Stromal cell of bone marrow (primary cell): Measurements from ENCODE around the gene AKR7A3.
"Not testable (repeated sequence)": the region's sequence is repeated elsewhere in the genome, so short reads cannot be mapped to it uniquely, and the experiment has no call there.

Source experiments
- DNase-seq: peaks from one replicate; pipeline ENCODE4 v3.0.0-alpha.2; 2012; ENCODE audit warnings: low read depth

The AKR7A3 gene

GRCh38 chr1:19289244-19289643, 674 bp upstream of the AKR7A3 start:
- no peak for DNase-seq

GRCh38 chr1:19287436-19288185, 959 bp downstream of the AKR7A3 start:
- no peak for DNase-seq

DNA sequence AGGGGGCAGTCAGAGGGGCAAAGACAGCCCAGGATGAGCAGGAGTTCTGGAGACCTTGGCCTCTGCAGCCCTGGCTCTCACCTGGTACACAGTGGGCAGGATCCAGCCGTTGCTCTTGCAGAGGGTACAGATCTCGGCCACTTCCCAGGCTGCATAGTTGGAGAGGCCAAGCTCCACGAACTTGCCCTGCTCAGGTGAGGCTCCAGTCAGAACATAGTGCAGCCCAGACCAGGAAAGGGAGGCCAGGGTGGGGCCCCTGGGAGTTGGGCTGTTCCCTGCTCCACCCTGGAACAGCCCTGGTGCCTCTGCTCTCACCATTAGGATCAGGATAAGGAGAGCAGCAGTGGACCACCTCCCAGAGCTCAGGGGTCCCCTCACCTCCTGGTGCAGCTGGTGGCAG, 2.8 kb downstream of the AKR7A3 start:
- not testable (repeated sequence) for DNase-seq

DNA sequence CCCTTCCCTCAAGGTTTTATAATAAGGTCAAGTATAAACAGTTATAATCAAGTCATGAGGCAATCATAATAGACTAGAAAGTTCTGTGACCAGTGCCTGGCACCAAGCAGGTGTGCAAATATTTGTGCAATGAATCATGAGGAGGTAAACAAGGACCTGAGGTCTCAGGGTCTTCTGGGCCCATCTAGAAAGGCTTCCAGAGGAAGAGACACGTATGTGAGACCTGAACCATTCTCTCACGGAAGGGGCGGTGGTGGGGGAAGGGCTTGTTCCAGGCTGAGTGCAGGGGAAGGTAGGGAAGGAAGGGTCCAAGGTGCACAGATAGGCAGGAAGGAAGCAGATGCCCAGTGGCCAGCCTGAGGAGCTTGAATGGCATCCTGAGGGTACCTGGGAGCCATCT, 3.2 kb downstream of the AKR7A3 start:
- not testable (repeated sequence) for DNase-seq

GRCh38 chr1:19284881-19285280, 3.7 kb downstream of the AKR7A3 start:
- DNase-seq: no peak

- no peak for DNase-seq
These were observed 4.7 kb downstream of the AKR7A3 start for GRCh38 chr1:19283891-19284290.

DNA sequence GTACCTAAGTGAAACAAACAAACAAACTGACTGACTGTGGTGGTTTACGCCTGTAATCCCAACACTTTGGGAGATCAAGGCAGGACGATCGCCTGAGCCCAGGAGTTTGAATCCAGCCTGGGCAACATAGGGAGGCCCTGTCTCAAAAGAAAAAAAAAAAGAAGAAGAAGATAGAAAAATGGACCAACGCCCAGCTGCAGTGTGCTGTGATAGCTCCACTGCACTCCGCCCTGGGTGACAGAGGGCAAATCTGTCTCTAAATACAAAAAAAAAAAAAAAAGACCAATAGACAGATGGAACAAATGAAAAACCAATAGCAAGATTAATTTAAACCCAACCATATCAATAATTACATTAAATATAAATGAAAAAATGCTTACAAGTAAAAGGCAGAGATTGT, 13.9 kb downstream of the AKR7A3 start:
- no peak for DNase-seq

GRCh38 chr1:19273844-19274531, 14.6 kb downstream of the AKR7A3 start:
- not testable (repeated sequence) for DNase-seq

- DNase-seq: no peak
These were observed 15.3 kb downstream of the AKR7A3 start for GRCh38 chr1:19273106-19273843.

- no peak for DNase-seq
These were observed 16.5 kb downstream of the AKR7A3 start for GRCh38 chr1:19272064-19272463.

DNA sequence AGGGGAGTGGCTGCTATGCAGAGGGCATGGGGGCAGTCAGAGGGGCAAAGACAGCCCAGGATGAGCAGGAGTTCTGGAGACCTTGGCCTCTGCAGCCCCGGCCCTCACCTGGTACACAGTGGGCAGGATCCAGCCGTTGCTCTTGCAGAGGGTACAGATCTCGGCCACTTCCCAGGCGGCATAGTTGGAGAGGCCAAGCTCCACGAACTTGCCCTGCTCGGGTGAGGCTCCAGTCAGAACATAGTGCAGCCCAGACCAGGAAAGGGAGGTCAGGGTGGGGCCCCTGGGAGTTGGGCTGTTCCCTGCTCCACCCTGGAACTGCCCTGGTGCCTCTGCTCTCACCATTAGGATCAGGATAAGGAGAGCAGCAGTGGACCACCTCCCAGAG, 18.2 kb downstream of the AKR7A3 start:
- DNase-seq: not testable (repeated sequence)

GRCh38 chr1:19269427-19270342, 18.9 kb downstream of the AKR7A3 start:
- not testable (repeated sequence) for DNase-seq

DNA sequence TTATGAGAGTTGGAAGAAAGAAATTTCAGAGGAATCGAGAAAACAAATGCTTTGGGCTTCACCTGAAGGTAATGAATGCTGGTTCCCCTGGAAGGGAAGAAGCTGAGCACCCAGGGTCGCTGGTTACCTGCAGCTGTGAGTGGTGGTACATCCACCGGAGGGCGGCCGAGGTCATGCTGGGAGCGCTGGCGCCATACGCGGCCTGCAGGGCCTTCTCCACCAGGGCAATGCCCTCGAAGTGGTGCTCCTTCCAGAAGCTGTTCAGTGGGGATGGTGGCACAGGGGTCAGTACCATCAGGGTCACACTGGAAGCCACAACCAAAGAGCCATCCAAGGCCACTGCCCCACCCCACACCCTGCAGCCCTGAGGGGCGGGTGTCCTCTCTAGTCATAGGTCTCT, 20.1 kb downstream of the AKR7A3 start:
- DNase-seq: no peak

GRCh38 chr1:19262744-19263143, 25.8 kb downstream of the AKR7A3 start:
- no peak for DNase-seq

DNA sequence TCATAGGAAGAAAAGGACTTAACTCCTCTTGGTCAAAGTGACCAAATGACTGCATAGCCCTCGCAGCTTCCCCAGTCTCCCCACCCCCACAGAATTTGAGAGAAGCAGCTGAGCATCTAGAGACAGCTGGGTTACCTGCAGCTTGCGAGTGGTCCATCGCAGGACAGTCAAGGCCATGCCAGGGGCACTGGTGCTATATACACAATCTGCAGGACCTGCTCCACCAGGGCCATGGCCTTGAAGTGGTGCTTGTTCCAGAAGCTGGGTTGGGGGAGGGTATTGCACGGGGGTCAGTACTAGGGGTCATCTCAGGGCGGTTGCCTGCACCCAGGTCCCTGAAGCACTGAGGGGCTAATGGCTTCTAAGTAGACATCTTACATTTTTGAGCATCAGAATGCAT, 26.5 kb downstream of the AKR7A3 start:
- DNase-seq: no peak

DNA sequence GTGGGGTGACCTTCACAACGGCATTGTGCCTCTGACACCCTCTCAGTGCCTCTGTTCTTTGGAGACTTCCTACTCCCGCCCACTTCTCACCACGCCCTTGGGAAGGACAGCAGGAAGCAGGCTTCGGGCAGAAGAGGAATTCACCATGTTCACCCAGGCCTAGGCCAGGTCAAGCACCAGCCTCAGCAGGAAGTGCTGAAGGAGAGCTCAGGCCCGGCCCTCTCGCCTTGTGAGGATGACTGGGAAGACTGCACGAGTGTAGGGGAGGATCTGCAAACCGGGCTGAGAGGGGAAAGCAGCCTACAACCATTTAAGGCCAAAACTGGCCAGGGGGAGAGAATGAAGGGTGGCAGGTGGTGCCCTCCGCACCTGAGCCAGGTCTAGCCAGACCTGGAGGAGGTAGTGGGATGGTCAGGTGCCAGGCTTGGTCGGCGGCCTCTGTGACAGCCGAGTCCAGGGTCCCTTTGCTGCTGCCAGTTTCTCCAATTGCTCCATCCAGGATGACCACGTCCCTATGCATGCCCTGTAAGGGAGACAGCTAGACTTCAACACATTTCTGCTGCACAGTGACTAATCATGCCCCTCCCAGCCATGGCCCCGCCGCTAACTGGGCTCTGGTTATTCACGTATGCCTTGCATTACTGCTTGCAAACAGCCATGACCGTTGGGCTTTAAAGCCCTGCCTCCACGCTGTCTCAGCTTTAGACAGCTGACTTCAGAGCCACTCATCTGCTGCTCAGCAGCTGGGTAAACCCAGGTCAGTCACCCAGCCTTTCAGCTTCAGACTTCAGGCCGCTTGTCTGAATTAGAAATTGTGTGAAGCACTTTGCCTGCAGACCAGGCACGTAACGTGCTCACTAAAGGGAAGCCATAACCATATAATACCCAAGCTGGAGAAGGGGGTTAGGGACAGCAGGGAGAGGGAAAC, 28.1 kb downstream of the AKR7A3 start:
- DNase-seq: peak; percentile 81

DNA sequence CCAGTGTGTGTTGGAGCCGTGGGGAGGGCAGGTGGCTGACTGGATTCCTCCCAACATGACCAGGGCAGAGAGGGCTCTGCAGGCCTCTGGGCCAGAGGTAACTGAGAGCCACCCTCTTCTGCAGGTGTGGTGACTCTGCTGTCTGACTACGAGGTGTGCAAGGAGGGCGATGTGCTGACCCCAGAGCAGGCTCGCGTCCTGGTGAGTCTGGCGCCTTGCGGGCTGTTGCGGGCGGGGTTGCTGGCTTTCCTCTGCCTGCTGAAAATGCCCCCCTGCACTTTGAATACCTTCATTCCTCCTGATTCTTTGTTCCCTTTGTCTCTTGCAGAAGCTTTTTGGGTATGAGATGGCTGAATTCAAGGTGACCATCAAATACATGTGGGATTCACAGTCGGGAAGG, 30.2 kb downstream of the AKR7A3 start:
- DNase-seq: no peak

- DNase-seq: no peak
These were observed 31.2 kb downstream of the AKR7A3 start for GRCh38 chr1:19257178-19257914.

DNA sequence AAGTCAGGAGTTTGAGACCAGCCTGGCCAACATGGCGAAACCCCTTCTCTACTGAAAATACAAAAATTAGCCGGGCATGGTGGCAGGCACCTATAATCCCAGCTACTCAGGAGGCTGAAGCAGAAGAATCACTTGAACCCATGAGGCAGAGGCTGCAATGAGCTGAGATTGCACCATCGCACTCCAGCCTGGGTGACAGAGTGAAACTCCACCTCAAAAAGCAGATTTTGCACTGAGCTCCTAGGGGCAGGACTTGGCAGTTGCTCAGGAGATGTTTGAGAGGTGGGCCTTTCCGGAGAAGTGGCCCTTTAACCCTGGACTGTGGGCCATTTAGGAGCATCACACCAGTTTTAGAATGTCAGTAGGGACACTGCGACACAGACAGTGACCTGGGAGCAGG, 32.3 kb downstream of the AKR7A3 start:
- not testable (repeated sequence) for DNase-seq

GRCh38 chr1:19255288-19255687, 33.3 kb downstream of the AKR7A3 start:
- no peak for DNase-seq
